GM18951 (cell line): ENCODE results near the gene NEGR1.

Experiments
- POLR2A ChIP-seq: IDR thresholded peaks from 4 replicates; pipeline ENCODE4 v1.6.1; 2011; ENCODE audit warnings: mild to moderate bottlenecking; ENCODE audit not compliant: insufficient read length, insufficient read depth; ENCODE audit errors: extremely low read depth
- in situ Hi-C: fragments of 300-500 bp; cut with MboI; formaldehyde crosslinking; loops from one replicate; pipeline ENCODE4 v1.12.0; 2022; ENCODE audit warnings: low sequenced_read_pairs, mixed read lengths, inconsistent platforms; ENCODE audit not compliant: unreplicated experiment

The NEGR1 gene

DNA sequence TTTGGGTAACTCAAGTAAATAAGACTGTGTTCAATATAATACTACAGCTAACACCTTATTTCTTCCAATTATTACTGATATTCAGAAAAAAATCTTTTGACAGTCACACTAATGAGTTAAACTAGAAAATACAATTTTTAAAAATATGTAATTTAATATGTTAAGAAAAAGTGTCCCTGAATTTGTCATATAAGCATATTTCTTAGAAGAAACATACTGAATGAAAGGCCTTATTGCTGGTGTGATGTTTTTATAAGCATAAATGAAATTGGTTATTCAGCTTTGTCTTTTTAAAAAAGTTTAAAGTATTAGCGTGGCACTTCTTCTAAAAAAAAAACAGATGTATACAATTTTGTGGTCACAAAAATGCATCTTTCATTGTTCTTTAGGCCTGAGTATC, 267.3 kb downstream of the NEGR1 start:
- no peak for TF ChIP-seq POLR2A
- in situ Hi-C loops, result no loop called here

DNA sequence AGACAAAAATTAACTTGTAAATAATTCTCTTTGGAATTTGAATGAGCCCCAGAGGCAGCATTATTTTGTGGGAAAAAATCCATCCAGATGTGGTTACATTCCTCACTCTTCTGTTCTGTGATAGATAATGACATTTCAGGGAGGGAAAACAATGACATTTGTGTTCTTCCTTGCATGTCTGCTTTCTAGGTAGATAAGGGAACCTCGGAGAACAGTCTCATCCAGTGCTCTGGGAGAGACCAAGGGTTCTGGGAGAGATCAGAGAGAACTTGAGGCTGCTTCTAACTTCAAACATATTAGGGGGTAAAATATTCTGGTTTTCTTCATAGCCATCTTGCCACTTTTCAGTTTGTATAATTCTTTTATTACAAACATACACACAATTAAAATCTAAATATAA, 269.2 kb downstream of the NEGR1 start:
- in situ Hi-C loops, result no loop called here
- no peak for TF ChIP-seq POLR2A

DNA sequence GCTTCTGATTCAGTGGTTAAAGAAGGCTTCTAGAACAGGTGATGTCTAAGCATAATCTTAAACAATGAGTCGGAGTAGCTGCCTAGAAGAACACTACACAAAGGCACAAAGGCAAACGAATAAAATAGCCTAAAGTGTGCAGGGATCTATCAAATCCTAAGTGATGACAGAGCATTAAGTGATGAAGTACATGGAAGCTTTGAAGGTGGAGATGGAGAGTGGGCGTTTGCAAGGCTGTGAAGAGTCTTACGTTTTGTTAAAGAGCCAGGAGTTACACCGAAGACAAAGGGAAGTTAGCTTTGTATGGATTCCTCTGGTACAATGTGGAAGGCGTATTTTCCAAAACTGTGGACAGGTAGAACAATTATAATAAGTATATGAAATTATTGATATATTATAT, 270.6 kb downstream of the NEGR1 start:
- in situ Hi-C loops, result no loop called here

DNA sequence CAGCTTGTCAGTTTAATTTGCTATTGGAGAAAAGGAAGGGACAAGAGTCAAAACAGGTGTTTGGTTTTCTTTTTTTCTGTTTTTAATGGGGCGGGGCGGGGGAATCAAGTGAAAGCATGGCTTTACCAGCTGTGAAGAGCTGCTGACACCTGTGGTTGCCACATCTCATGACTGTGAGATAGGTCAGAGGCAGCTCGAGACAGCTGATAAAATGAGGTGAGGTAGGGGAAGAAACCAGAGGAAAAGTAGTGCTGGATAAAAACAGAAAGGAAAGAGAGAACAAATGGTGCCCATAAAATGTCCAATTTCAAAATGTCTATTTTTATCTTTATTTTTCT, 272.3 kb downstream of the NEGR1 start:
- in situ Hi-C loops, result no loop called here

More for the DNA sequence above, 270.6 kb downstream of the NEGR1 start:
- TF ChIP-seq POLR2A, result no peak

DNA sequence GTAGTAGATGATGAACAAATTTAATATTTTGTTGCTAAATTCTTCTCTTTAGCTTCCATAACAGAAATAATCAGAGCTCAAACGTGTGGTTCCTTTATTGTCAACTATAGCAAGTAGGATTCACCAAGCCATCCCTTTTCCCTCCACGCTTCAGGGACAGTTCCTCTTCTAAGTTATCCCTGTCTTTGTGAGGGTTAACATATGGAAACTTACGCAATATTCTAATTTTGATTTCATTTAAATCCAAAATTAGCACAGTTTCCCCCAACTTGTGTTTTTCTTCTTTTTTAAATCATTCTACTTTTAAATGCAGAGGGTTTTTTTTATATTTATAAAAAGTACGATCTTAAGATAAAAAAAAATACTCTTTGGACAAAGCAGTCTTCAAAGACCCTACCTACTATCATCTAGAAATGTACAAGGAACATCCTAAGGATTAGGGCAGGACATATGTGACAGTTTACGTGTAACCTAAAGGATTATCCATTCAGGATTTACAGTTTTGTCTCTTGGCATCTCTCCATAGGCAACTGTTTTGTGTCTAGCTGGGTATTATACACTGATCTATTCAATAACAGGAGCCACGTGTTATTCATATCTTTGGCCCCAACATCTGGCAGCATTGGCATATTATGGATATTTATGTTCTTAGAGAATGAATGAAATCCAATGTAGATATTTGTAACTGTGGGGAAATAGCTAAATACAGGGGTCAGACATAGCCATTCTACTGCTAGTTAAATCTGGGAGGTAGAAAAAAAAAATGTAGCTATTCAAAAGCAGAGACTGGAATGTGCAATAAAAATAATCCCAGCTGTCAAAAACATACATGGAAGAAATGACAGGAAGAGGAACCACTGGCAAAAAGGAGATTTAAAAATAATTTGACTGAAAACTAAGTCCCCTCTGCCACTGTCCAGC, 272.9 kb downstream of the NEGR1 start:
- TF ChIP-seq POLR2A, result no peak
- in situ Hi-C loops, result no loop called here

More for the DNA sequence above, 272.3 kb downstream of the NEGR1 start:
- TF ChIP-seq POLR2A, result no peak

DNA sequence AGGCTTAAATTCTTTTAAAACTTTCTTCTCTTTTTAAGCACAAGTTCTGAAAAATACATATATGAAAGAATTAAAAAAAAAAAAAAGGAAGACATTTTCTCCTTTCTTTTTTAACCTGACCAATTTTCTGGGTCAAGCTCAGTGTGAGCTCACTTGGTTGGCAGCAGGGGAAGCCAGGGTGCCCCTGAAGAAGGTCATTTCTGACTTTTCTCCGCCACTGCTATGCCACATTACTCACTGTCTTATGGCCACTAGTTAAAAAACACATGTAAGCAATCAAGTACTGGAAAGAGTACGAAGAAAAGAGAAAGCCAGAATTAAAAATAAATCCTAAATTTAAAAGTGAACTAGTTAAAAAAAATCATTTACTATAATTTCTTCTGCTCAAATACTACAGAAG, 275.0 kb downstream of the NEGR1 start:
- TF ChIP-seq POLR2A, result no peak
- in situ Hi-C loops, result no loop called here

DNA sequence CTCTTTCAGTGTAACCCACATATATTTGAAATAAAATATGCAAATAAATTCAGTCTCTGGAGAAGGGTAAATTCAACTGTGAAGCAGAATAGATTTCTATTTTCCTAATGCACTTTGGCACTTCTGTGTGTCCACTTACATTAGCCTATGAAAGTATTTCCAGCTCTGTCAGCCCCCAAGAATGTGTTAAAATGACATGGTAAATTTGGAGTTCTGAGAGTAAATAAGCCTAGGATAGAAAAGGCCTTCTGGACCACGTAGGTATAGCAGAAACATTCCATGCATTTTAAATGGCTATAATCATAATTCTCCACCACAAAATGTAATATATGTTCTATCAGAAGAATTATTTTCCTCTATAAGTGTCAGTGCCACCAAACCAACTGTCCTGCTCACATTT, 276.2 kb downstream of the NEGR1 start:
- TF ChIP-seq POLR2A, result no peak
- in situ Hi-C loops, result no loop called here

DNA sequence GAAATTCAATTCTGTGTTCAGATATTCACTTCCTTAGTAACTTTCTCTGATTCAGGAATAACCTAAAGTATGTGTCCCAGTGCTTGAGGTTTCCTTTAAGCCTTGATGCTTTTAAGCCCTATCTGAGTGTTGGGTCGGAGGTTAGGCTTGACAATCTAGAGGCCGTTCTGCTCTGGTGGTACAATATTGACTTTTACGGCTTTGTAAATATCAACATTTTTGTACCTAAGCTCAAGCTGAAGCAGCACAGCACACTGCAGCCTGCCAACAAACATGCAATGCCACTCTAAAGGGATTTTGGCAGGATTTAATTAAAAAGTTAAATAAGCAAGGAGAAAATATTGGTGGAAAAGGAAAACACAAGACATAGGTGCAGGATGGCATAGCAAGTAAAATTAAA, 279.2 kb downstream of the NEGR1 start:
- TF ChIP-seq POLR2A, result no peak
- in situ Hi-C loops, result no loop called here

DNA sequence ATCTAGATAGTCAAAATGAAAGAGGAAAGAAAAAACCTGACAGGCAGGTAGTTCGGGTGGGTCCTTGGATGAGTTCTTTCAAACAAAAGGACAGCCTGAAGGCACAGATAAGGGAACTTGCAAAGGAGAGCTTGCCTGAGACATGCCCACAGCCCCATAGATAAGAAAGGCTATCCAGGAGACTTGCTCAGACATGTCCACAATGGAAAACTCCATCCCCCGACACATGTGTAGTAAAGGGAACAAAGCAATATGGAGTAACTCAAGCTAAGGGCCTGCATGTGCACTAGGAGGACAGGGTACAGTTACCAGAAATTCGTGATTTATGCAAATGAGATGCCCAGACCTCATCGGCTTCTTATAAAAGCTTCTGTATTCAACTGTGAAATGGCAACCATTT, 281.5 kb downstream of the NEGR1 start:
- TF ChIP-seq POLR2A, result no peak
- in situ Hi-C loops, result no loop called here

DNA sequence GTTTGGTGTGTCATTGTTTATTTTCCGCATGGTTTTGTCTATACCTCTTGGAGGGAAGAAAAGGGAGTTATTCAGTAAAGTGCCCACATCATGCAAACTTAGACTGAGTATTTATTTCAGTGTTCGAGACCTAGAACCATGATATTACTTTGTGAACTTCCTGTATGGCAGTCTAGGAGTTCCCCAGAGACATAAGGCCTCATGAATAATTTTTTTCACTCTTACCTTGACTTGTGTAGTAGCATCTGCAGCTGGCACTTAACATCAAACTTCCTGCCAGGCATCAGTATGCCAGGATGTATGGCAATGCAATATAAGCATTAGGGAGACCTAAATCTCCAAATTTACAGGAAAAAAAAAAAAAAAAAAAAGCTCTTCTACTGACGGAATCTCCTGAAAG, 287.7 kb downstream of the NEGR1 start:
- in situ Hi-C loops, result no loop called here

DNA sequence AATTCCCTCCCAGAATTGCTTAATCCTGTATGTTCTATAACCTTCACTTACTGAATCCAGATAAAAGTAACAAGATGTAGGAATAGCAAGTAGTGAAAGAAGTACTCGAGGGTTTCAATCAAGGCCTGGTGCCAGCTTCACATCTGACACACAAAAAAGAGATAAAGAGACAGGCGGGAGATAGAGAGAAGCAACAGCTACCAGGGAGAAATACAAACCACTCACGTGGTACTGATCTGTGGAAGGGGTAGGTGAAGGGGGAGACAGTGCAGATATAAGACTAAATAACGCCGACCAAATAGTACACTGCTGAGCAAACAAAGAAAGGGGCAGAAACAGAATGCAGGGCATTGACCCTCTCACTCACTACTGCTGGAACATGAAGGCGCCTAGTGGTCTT, 295.2 kb downstream of the NEGR1 start:
- in situ Hi-C loops, result no loop called here
- no peak for TF ChIP-seq POLR2A

More for the DNA sequence above, 287.7 kb downstream of the NEGR1 start:
- TF ChIP-seq POLR2A, result no peak

DNA sequence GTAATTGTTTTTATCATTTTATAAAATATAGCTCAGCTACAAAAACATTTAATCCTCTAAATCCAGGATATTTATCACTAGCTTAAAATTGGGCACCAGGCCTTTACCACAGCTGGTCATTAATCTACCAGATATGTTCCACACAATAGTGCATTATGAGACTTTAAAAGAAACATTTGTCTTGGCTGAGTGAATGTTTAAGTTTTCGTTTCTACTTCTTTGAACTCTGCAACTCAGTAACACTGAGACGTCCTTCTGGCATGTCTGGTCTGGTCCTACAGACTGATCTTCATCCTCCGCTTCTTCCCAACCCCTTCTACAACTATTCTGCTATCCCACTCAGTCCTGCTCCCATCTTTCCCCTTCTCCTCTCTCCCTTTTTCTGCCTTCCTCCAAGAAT, 296.2 kb downstream of the NEGR1 start:
- no peak for TF ChIP-seq POLR2A
- in situ Hi-C loops, result no loop called here

DNA sequence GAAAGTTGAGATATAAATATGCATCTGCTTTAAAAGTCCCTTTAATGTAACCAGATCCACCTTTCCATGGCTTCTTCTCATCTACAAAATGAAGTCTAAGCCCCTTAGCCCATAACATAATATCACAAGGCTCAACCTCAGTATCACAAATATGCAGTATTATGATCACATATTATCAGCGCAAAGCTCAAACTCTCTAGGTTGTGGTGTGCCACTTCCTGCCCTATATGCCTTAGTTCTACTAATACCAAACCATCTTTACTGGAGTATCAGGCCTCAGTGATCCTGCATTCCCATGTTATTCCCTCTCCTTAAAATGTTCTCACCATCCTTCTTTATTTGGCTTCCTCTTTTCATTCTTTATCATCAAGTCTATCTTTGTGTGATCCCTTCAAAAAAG, 301.8 kb downstream of the NEGR1 start:
- in situ Hi-C loops, result no loop called here
- TF ChIP-seq POLR2A, result no peak

DNA sequence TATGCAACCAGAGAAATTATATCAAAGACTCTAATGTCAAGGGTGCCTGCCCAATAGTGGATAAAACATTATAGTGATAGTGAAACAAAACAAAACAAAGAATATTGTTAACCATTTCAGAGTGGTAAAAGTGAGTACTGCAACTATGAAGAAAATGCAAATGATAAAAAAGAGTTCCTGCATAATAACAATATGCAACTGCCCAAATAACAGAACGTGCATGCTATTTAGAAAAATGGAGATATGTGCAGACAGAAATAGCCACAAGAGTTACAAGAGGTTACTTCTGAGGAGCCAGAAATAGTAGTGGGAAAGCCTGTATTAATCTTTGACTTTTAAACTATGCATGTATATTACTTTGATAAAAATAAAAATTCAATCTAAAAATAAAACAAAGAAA, 302.5 kb downstream of the NEGR1 start:
- no peak for TF ChIP-seq POLR2A
- in situ Hi-C loops, result no loop called here

DNA sequence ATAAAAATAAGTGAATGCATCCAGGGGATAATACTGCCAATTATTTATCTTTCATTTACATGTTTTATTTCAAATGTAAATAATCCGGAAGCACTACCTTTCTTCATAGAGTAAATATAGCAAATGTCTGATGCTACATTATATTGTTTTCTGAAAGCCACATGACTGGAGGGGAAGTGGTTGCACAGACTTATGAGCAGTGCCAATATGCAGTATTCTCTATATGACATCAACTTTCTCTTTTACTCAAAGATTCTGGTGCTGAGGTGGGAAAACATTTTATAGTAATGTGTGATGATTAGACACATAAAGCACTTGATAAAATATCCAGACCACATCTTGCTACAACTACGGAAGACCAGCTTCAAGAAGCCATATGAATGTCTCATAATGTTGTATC, 314.7 kb downstream of the NEGR1 start:
- TF ChIP-seq POLR2A, result no peak
- in situ Hi-C loops, result no loop called here

DNA sequence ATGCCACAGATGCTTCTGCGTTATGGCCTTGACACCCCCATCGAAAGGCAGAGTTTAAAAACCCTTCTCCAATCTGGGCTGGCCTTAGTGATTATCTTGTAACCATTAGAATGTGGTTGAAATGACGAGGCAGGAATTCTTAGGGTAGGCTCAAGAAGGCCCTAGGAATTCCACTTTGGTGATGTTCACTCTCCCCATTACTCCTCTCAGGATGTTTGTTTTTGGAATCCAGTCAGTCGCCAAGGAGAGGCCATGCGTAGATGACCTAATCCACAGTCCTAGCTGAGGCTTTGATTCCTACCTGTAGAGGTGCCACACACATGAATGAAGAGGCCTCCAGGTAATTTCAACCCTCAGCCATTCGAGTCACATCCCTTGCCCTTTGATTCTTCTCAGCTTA, 318.2 kb downstream of the NEGR1 start:
- in situ Hi-C loops, result no loop called here
- TF ChIP-seq POLR2A, result no peak
